NCI-H1694 (cell line): ENCODE results near the gene RABGAP1.

Source experiments
- DNase-seq: peaks from one replicate; lab custom pipeline; 2025; lab: John Stamatoyannopoulos, UW

RABGAP1 gene

GRCh38 chr9:123046406-123047195 is 105.8 kb downstream of the RABGAP1 start:
- DNase-seq = no peak

GRCh38 chr9:123048748-123049147 is 107.9 kb downstream of the RABGAP1 start:
- DNase-seq = no peak

- peak; percentile 55 for DNase-seq
Observed at GRCh38 chr9:123049589-123050222, 108.9 kb downstream of the RABGAP1 start.

- no peak for DNase-seq
Observed at GRCh38 chr9:123053046-123053445, 112.2 kb downstream of the RABGAP1 start.

- no peak for DNase-seq
Observed at GRCh38 chr9:123053711-123054110, 112.9 kb downstream of the RABGAP1 start.

GRCh38 chr9:123058834-123059233 is 118.0 kb downstream of the RABGAP1 start:
- no peak for DNase-seq

GRCh38 chr9:123059472-123060220 is 118.8 kb downstream of the RABGAP1 start:
- DNase-seq = no peak

GRCh38 chr9:123061216-123061615 is 120.4 kb downstream of the RABGAP1 start:
- no peak for DNase-seq

GRCh38 chr9:123062351-123063176 is 121.7 kb downstream of the RABGAP1 start:
- no peak for DNase-seq

- DNase-seq = no peak
Observed at GRCh38 chr9:123063177-123063598, 122.4 kb downstream of the RABGAP1 start.

- no peak for DNase-seq
Observed at GRCh38 chr9:123063896-123064295, 123.1 kb downstream of the RABGAP1 start.

GRCh38 chr9:123064716-123065115 is 123.9 kb downstream of the RABGAP1 start:
- DNase-seq = no peak

GRCh38 chr9:123065196-123065595 is 124.4 kb downstream of the RABGAP1 start:
- no peak for DNase-seq

GRCh38 chr9:123067136-123067535 is 126.3 kb downstream of the RABGAP1 start:
- no peak for DNase-seq

- no peak for DNase-seq
Observed at GRCh38 chr9:123069010-123069481, 128.2 kb downstream of the RABGAP1 start.

- no peak for DNase-seq
Observed at GRCh38 chr9:123070198-123070597, 129.4 kb downstream of the RABGAP1 start.

GRCh38 chr9:123072407-123072995 is 131.7 kb downstream of the RABGAP1 start:
- DNase-seq = no peak

- DNase-seq = no peak
Observed at GRCh38 chr9:123073441-123073840, 132.6 kb downstream of the RABGAP1 start.

GRCh38 chr9:123073991-123074422 is 133.2 kb downstream of the RABGAP1 start:
- no peak for DNase-seq

GRCh38 chr9:123074628-123075027 is 133.8 kb downstream of the RABGAP1 start:
- DNase-seq = no peak

GRCh38 chr9:123080444-123080843 is 139.6 kb downstream of the RABGAP1 start:
- DNase-seq = no peak
